Measurements from ENCODE around the gene ADGRF4.

ADGRF4 gene

GRCh38 chr6:47767102-47767501 is 68.7 kb downstream of the ADGRF4 start:
- Histone ChIP-seq H3K4me3 (ENCODE audit: low read length) (no peak overlapping the region), H3K79me2 (ENCODE audit: low read length) (no peaks in the 10 kb centered on the region)
- TF ChIP-seq EZH2phosphoT487 (IDR thresholded peaks at IDR 0.05; ENCODE audit: low read length) (no peak), EZH2 (optimal IDR thresholded peaks at IDR 0.05; ENCODE audit: low read depth, low read length) (no peak)
- TF ChIP-seq, protein P1, sequence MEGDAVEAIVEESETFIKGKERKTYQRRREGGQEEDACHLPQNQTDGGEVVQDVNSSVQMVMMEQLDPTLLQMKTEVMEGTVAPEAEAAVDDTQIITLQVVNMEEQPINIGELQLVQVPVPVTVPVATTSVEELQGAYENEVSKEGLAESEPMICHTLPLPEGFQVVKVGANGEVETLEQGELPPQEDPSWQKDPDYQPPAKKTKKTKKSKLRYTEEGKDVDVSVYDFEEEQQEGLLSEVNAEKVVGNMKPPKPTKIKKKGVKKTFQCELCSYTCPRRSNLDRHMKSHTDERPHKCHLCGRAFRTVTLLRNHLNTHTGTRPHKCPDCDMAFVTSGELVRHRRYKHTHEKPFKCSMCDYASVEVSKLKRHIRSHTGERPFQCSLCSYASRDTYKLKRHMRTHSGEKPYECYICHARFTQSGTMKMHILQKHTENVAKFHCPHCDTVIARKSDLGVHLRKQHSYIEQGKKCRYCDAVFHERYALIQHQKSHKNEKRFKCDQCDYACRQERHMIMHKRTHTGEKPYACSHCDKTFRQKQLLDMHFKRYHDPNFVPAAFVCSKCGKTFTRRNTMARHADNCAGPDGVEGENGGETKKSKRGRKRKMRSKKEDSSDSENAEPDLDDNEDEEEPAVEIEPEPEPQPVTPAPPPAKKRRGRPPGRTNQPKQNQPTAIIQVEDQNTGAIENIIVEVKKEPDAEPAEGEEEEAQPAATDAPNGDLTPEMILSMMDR (IDR thresholded peaks at IDR 0.05; ENCODE audit: low read length): no peak

DNA sequence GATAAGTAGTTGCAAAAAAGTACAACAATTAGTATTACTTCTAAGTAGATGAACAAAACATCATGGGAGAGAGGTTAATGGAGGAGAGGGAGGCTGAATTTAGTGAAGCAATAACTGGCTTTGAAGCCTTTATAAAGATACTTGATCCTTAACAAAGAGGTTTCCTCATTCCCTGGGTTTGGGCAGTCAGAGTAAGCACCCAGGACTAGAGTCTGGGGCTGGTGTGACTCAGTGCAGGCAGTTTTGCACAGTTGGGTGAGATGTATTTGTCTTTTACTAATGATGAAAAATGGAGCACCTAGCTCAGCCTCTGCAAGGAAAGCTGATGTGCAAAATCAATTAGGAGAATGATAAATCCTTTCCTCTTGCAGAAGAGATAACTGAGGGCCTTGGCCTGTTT is 71.6 kb downstream of the ADGRF4 start:
- no peak overlapping the region for H3K4me2 ChIP-seq (ENCODE audit: low read depth, low read length)
- H3K9ac ChIP-seq (ENCODE audit: low read length): no peak overlapping the region
- H4K20me1 ChIP-seq (ENCODE audit: insufficient read depth, low read length): no peaks in the 10 kb centered on the region
- no peak for DNase-seq
- H3K9me2 ChIP-seq (replicated peaks; ENCODE audit: insufficient read depth, low read length): no peaks in the 10 kb centered on the region
- no peak overlapping the region for H2AFZ ChIP-seq (ENCODE audit: low read length)
- H3F3A ChIP-seq (ENCODE audit: insufficient read depth, low read length): no peaks in the 10 kb centered on the region
- no peaks in the 10 kb centered on the region for H3K36me3 ChIP-seq (replicated peaks; ENCODE audit: insufficient read depth, low read length)
- no peaks in the 10 kb centered on the region for H3K27me3 ChIP-seq (replicated peaks; ENCODE audit: insufficient read depth, low read length)
- H3K9me3 ChIP-seq (replicated peaks; ENCODE audit: insufficient read depth, low read length): no peaks in the 10 kb centered on the region
- TF ChIP-seq, protein P1 (IDR thresholded peaks at IDR 0.05; ENCODE audit: low read length): no peak
- no peak for TF ChIP-seq EZH2phosphoT487 (IDR thresholded peaks at IDR 0.05; ENCODE audit: low read length)
- TF ChIP-seq EZH2 (optimal IDR thresholded peaks at IDR 0.05; ENCODE audit: low read depth, low read length): no peak
- no peaks in the 10 kb centered on the region for H3K4me1 ChIP-seq (ENCODE audit: low read length)
- H3K27ac ChIP-seq (ENCODE audit: low read length): no peak overlapping the region
- no peaks in the 10 kb centered on the region for H3K79me2 ChIP-seq (ENCODE audit: low read length)
- H3K4me3 ChIP-seq (ENCODE audit: low read length): no peak overlapping the region

More at GRCh38 chr6:47767102-47767501, 68.7 kb downstream of the ADGRF4 start:
- Histone ChIP-seq H3K27me3 (replicated peaks; ENCODE audit: insufficient read depth, low read length) (no peaks in the 10 kb centered on the region), H3K27ac (ENCODE audit: low read length) (no peak overlapping the region), H3F3A (ENCODE audit: insufficient read depth, low read length) (no peaks in the 10 kb centered on the region), H3K9me2 (replicated peaks; ENCODE audit: insufficient read depth, low read length) (no peaks in the 10 kb centered on the region), H3K4me1 (ENCODE audit: low read length) (no peaks in the 10 kb centered on the region), H4K20me1 (ENCODE audit: insufficient read depth, low read length) (no peaks in the 10 kb centered on the region), H3K9ac (ENCODE audit: low read length) (no peak overlapping the region), H3K9me3 (replicated peaks; ENCODE audit: insufficient read depth, low read length) (no peaks in the 10 kb centered on the region), H3K4me2 (ENCODE audit: low read depth, low read length) (no peak overlapping the region), H2AFZ (ENCODE audit: low read length) (no peak overlapping the region), H3K36me3 (replicated peaks; ENCODE audit: insufficient read depth, low read length) (no peaks in the 10 kb centered on the region)
- no peak for DNase-seq
